DND-41 (cell line): ENCODE measurements around the gene HHATL.

ENCODE experiments used
- ATAC-seq: fragments of 200-7000 bp; cut with Tn5 transposase; 3 replicates; pipeline ENCODE4 v1.9.1; 2021; ENCODE audit warnings: low read depth; ENCODE audit not compliant: insufficient read depth
- DNase-seq: peaks from one replicate; pipeline ENCODE4 v3.0.0-alpha.2; 2020
- H2AFZ ChIP-seq: 2 replicates; pipeline ENCODE4 v1.6.0; 2012; ENCODE audit warnings: low read depth, low read length
- H3K27ac ChIP-seq: 2 replicates; pipeline ENCODE4 v1.5.1; 2012; ENCODE audit warnings: low read length, inconsistent platforms
- H3K27me3 ChIP-seq: fragments of 200-600 bp; sonication (generic); 2 replicates; pipeline ENCODE4 v1.6.0; 2012; ENCODE audit warnings: low read length, mild to moderate bottlenecking, inconsistent platforms; ENCODE audit not compliant: insufficient read depth, poor library complexity
- H3K36me3 ChIP-seq: 2 replicates; pipeline ENCODE4 v1.5.1; 2012; ENCODE audit warnings: low read length, inconsistent platforms; ENCODE audit not compliant: insufficient read depth
- H3K4me1 ChIP-seq: 2 replicates; pipeline ENCODE4 v1.5.1; 2012; ENCODE audit warnings: mild to moderate bottlenecking, low read length; ENCODE audit not compliant: insufficient read depth
- H3K4me2 ChIP-seq: 2 replicates; pipeline ENCODE4 v1.6.0; 2012; ENCODE audit warnings: mild to moderate bottlenecking, moderate library complexity, low read length, inconsistent platforms; ENCODE audit not compliant: insufficient read depth
- H3K4me3 ChIP-seq, 2 experiments: fragments of 200-600 bp in 1 of 2; shearing (Covaris generic) in 1 of 2; 2 replicates each; pipeline ENCODE4 v1.5.1; 2012 to 2016; ENCODE audit warnings: inconsistent platforms in 2 of 2, low read length in 2 of 2, mild to moderate bottlenecking in 2 of 2, low read depth in 1 of 2, moderate library complexity in 1 of 2
- H3K79me2 ChIP-seq: 2 replicates; pipeline ENCODE4 v1.6.0; 2012; ENCODE audit warnings: low read length, inconsistent platforms; ENCODE audit not compliant: insufficient read depth
- H3K9ac ChIP-seq: 2 replicates; pipeline ENCODE4 v1.6.0; 2012; ENCODE audit warnings: low read depth, mild to moderate bottlenecking, inconsistent platforms, low read length, moderate library complexity
- H3K9me3 ChIP-seq: 2 replicates; pipeline ENCODE4 v1.5.1; 2012; ENCODE audit warnings: low read length, moderate library complexity, mild to moderate bottlenecking, inconsistent platforms; ENCODE audit not compliant: insufficient read depth, severe bottlenecking
- H4K20me1 ChIP-seq: 2 replicates; pipeline ENCODE4 v1.6.0; 2012; ENCODE audit warnings: low read length; ENCODE audit not compliant: insufficient read depth
- CTCF ChIP-seq: IDR thresholded peaks from 2 replicates; pipeline ENCODE4 v1.5.1; 2012; ENCODE audit warnings: borderline replicate concordance, low read length, moderate library complexity, mild to moderate bottlenecking; ENCODE audit not compliant: poor library complexity, severe bottlenecking; ENCODE audit errors: extremely low read depth
- EZH2 ChIP-seq: IDR thresholded peaks from 3 replicates; pipeline ENCODE4 v1.6.1; 2012; ENCODE audit warnings: borderline replicate concordance, low read depth, mild to moderate bottlenecking, moderate library complexity, low read length, inconsistent platforms; ENCODE audit not compliant: severe bottlenecking

Gene HHATL

GRCh38 chr3:42714171-42714852 is 11.7 kb upstream of the HHATL start:
- ATAC-seq (no peak), DNase-seq (no peak)
- H3K79me2 ChIP-seq = no peaks in the 10 kb centered on the region
- no peak overlapping the region for H3K9ac ChIP-seq
- no peak overlapping the region for H3K4me2 ChIP-seq
- H3K4me3 ChIP-seq = no peak overlapping the region
- no peak overlapping the region for H3K27ac ChIP-seq
- H3K9me3 ChIP-seq = no peaks in the 10 kb centered on the region
- no peak for TF ChIP-seq CTCF
- TF ChIP-seq EZH2 = no peak
- H4K20me1 ChIP-seq = peaks cover 2% of the 10 kb centered on the region; the same call in 1 of the 2 replicates
- peaks cover 5% of the 10 kb centered on the region for H3K27me3 ChIP-seq
- no peaks in the 10 kb centered on the region for H3K4me1 ChIP-seq
- H3K36me3 ChIP-seq = no peaks in the 10 kb centered on the region
- no peak overlapping the region for H2AFZ ChIP-seq

- Histone ChIP-seq H3K36me3 (no peaks in the 10 kb centered on the region), H3K9ac (no peak overlapping the region), H3K4me3 (no peak overlapping the region), H3K27me3 (peaks cover 5% of the 10 kb centered on the region), H3K9me3 (no peaks in the 10 kb centered on the region), H2AFZ (no peak overlapping the region), H4K20me1 (peaks cover 2% of the 10 kb centered on the region; the same call in 1 of the 2 replicates), H3K79me2 (no peaks in the 10 kb centered on the region), H3K4me1 (no peaks in the 10 kb centered on the region), H3K4me2 (no peak overlapping the region), H3K27ac (no peak overlapping the region)
- DNase-seq = no peak
- TF ChIP-seq CTCF = no peak
- no peak for TF ChIP-seq EZH2
- no peak for ATAC-seq
Measured at GRCh38 chr3:42713747-42714146, 11.1 kb upstream of the HHATL start.

GRCh38 chr3:42712688-42713372 is 10.2 kb upstream of the HHATL start:
- Histone ChIP-seq H3K36me3 (no peaks in the 10 kb centered on the region), H3K4me1 (no peaks in the 10 kb centered on the region), H3K27me3 (peaks cover 5% of the 10 kb centered on the region), H3K4me2 (no peak overlapping the region), H2AFZ (no peak overlapping the region), H4K20me1 (peaks cover 2% of the 10 kb centered on the region; the same call in 1 of the 2 replicates), H3K4me3 (no peak overlapping the region), H3K79me2 (no peaks in the 10 kb centered on the region), H3K27ac (no peak overlapping the region), H3K9me3 (no peaks in the 10 kb centered on the region), H3K9ac (no peak overlapping the region)
- TF ChIP-seq CTCF (no peak), EZH2 (no peak)
- ATAC-seq (no peak), DNase-seq (no peak)
